Measurements from ENCODE around the gene SMYD5. TPM values are rescaled to one million over a fixed set of nuclear protein-coding genes. Genes with fewer than 3 reads are reported as not detected.

Gene SMYD5
- polyA plus RNA-seq, 1 of the 3 experiments (the other 2 are of a cell fraction) = 21.4 TPM

GRCh38 chr2:73175663-73176204, 38.3 kb upstream of the SMYD5 start:
- Histone ChIP-seq H4K20me1 (ENCODE audit: insufficient read depth) (no peaks in the 10 kb centered on the region), H3K9ac (no peak overlapping the region), H3K9me2 (no peaks in the 10 kb centered on the region), H2AFZ (ENCODE audit: low read depth) (peak overlapping the region; percentile 65; the same call in 1 of the 2 replicates), H3K4me1 (ENCODE audit: control insufficient read depth in 1 of 2, insufficient read depth in 2 of 2, low read depth in 1 of 2, low read length in 1 of 2) (peaks cover 0 to 33% of the 10 kb centered on the region in 2 experiments; a peak in 1 of 4 replicates), H3K9me3 (no peaks in the 10 kb centered on the region), H3K4me2 (peak overlapping the region; percentile 50; the same call in 1 of the 2 replicates), H3K4me3 (ENCODE audit: low read depth in 2 of 2, low read length in 1 of 2) (peak overlapping the region; percentile 32 to 35; a peak in 3 of 4 replicates), H3F3A (replicated peaks; ENCODE audit: insufficient read depth) (no peaks in the 10 kb centered on the region), H3K36me3 (replicated peaks in 1 of 2; ENCODE audit: control insufficient read depth in 1 of 2, insufficient read depth in 2 of 2, low read length in 1 of 2) (no peaks in the 10 kb centered on the region), H3K27me3 (ENCODE audit: insufficient read depth) (peaks cover 27% of the 10 kb centered on the region), H3K27ac (ENCODE audit: low read depth in 2 of 2, low read length in 1 of 2) (no peak overlapping the region), H3K79me2 (ENCODE audit: insufficient read depth) (no peaks in the 10 kb centered on the region)
- CTCF ChIA-PET = interaction anchor here (0.6 to 9.3 kb wide), 22 partner anchors 14 to 360 kb away, joined by 3 to 173 read pairs (median 16); partner anchors contain the start of genes EMX1, SFXN5, SMYD5 and SPR
- POLR2A ChIA-PET = no interaction called here
- no peak for TF ChIP-seq SIN3A (IDR thresholded peaks at IDR 0.05; ENCODE audit: borderline replicate concordance, low read depth, low read length)
- 0 out of 2 replicates have a peak, but pooled peaks have one; percentile 13 for TF ChIP-seq NFIC (IDR thresholded peaks at IDR 0.05; ENCODE audit: borderline replicate concordance)
- no peak for TF ChIP-seq USF1 (IDR thresholded peaks at IDR 0.05; ENCODE audit: borderline replicate concordance, low read depth)
- no peak for TF ChIP-seq TAF1 (IDR thresholded peaks at IDR 0.05; ENCODE audit: borderline replicate concordance, low read depth, low read length)
- TF ChIP-seq CTCF (IDR thresholded peaks at IDR 0.05) = no peak
- TF ChIP-seq MXI1 (IDR thresholded peaks at IDR 0.05; ENCODE audit: low read depth, low read length) = no peak
- DNase-seq = peak; percentile 79
- 19% methylated on average over 12 of the region's 59 CpGs for WGBS (ENCODE audit: low lambda C conversion rate)

GRCh38 chr2:73176205-73176880, 37.7 kb upstream of the SMYD5 start:
- Histone ChIP-seq H3K9me3 (no peaks in the 10 kb centered on the region), H3K4me1 (ENCODE audit: control insufficient read depth in 1 of 2, insufficient read depth in 2 of 2, low read depth in 1 of 2, low read length in 1 of 2) (peaks cover 0 to 33% of the 10 kb centered on the region in 2 experiments; a peak in 1 of 4 replicates), H3K4me3 (ENCODE audit: low read depth in 2 of 2, low read length in 1 of 2) (peak overlapping the region; percentile 57 to 61; a peak in 3 of 4 replicates), H3K27ac (ENCODE audit: low read depth in 2 of 2, low read length in 1 of 2) (no peak overlapping the region), H3K9me2 (no peaks in the 10 kb centered on the region), H2AFZ (ENCODE audit: low read depth) (peak overlapping the region; percentile 76; the same call in 1 of the 2 replicates), H3K27me3 (ENCODE audit: insufficient read depth) (peaks cover 27% of the 10 kb centered on the region), H3K4me2 (peak overlapping the region; percentile 80), H3K79me2 (ENCODE audit: insufficient read depth) (no peaks in the 10 kb centered on the region), H3F3A (replicated peaks; ENCODE audit: insufficient read depth) (no peaks in the 10 kb centered on the region), H4K20me1 (ENCODE audit: insufficient read depth) (no peaks in the 10 kb centered on the region), H3K9ac (no peak overlapping the region), H3K36me3 (replicated peaks in 1 of 2; ENCODE audit: control insufficient read depth in 1 of 2, insufficient read depth in 2 of 2, low read length in 1 of 2) (no peaks in the 10 kb centered on the region)
- CTCF ChIA-PET = interaction anchor here (0.6 to 9.3 kb wide), 72 partner anchors 8 to 1054 kb away, joined by 3 to 173 read pairs (median 6); partner anchors contain the start of genes CCT7, EGR4, EMX1 and NOTO
- no peak for DNase-seq
- WGBS (ENCODE audit: low lambda C conversion rate) = 39% methylated on average over 31 of the region's 31 CpGs
- POLR2A ChIA-PET = interaction anchor here (1.8 kb wide), 1 partner anchor 283 kb away, joined by 6 read pairs; no protein-coding TSS in a partner anchor
- TF ChIP-seq NFIC (IDR thresholded peaks at IDR 0.05; ENCODE audit: borderline replicate concordance) (no peak), TCF12 (IDR thresholded peaks at IDR 0.05) (no peak), EP300 (IDR thresholded peaks at IDR 0.05; ENCODE audit: borderline replicate concordance in 1 of 2, low read depth in 1 of 2, low read length in 1 of 2) (no peak), CHD2 (IDR thresholded peaks at IDR 0.05; ENCODE audit: low read length, partially characterized antibody) (no peak), GATA2 (CRISPR knock-in tag; IDR thresholded peaks at IDR 0.05) (no peak), ELF1 (IDR thresholded peaks at IDR 0.05) (no peak), CTCF (IDR thresholded peaks at IDR 0.05) (no peak), POLR2AphosphoS5 (IDR thresholded peaks at IDR 0.05; ENCODE audit: low read depth, low read length) (no peak), FOXM1 (IDR thresholded peaks at IDR 0.05; ENCODE audit: low read depth) (no peak), RCOR1 (IDR thresholded peaks at IDR 0.05; ENCODE audit: low read length) (no peak), REST (IDR thresholded peaks at IDR 0.05; ENCODE audit: low read depth, low read length) (no peak), SIN3A (IDR thresholded peaks at IDR 0.05; ENCODE audit: borderline replicate concordance, low read depth, low read length) (no peak), RXRA (IDR thresholded peaks at IDR 0.05; ENCODE audit: borderline replicate concordance, low read depth) (no peak)

Data from SK-N-SH (cell line).